ENCODE results near the gene MINK1.

- TF ChIP-seq CTCF (conservative IDR thresholded peaks at IDR 0.05): no peak
- TF ChIP-seq EZH2 (IDR thresholded peaks at IDR 0.05; ENCODE audit: low read depth): no peak
These were observed 37.7 kb downstream of the MINK1 start for GRCh38 chr17:4870855-4871254.

Measured in PC-9 (cell line).